HepG2 (cell line): ENCODE measurements around the gene PARP16. TPM values are rescaled to one million over a fixed set of nuclear protein-coding genes. Genes with fewer than 3 reads are reported as not detected.

Source experiments
- CENPX ChIP-seq: sonication (generic); formaldehyde crosslinking; IDR thresholded peaks from 2 replicates; pipeline ENCODE4 v1.9.0; 2021; ENCODE audit warnings: mild to moderate bottlenecking, missing genetic modification reagents, moderate library complexity
- HNF4G ChIP-seq, 2 experiments: sonication (generic) in 1 of 2; formaldehyde crosslinking in 1 of 2; IDR thresholded peaks; 2 replicates each; pipeline versions ENCODE4 v1.4.0 to v1.6.1; 2011 to 2020; ENCODE audit warnings: borderline replicate concordance in 2 of 2, low read depth in 2 of 2, mild to moderate bottlenecking in 2 of 2, low read length in 1 of 2, missing genetic modification reagents in 1 of 2, moderate library complexity in 1 of 2
- IRF2 ChIP-seq: IDR thresholded peaks from 2 replicates; pipeline ENCODE4 v1.6.1; 2018; ENCODE audit warnings: missing genetic modification reagents, missing compliant biosample characterization
- KDM4B ChIP-seq: sonication (generic); formaldehyde crosslinking; IDR thresholded peaks from 2 replicates; pipeline ENCODE4 v1.4.0; 2020; ENCODE audit warnings: missing genetic modification reagents
- MED1 ChIP-seq: sonication (generic); formaldehyde crosslinking; IDR thresholded peaks from 2 replicates; pipeline ENCODE4 v1.4.0; 2020; ENCODE audit warnings: missing genetic modification reagents
- NFKB2 ChIP-seq: sonication (generic); formaldehyde crosslinking; IDR thresholded peaks from 2 replicates; pipeline ENCODE4 v1.4.0; 2020; ENCODE audit warnings: missing genetic modification reagents, borderline replicate concordance
- RARA ChIP-seq: IDR thresholded peaks from 2 replicates; pipeline ENCODE4 v1.6.1; 2016; ENCODE audit warnings: missing genetic modification reagents, missing compliant biosample characterization
- SP5 ChIP-seq: IDR thresholded peaks from 2 replicates; pipeline ENCODE4 v1.6.1; 2016; ENCODE audit warnings: low read depth, borderline replicate concordance
- STAT5B ChIP-seq: sonication (generic); formaldehyde crosslinking; IDR thresholded peaks from 2 replicates; pipeline ENCODE4 v1.4.0; 2020; ENCODE audit warnings: missing genetic modification reagents
- TAF15 ChIP-seq: fragments of 200-400 bp; formaldehyde crosslinking; IDR thresholded peaks from one replicate; pipeline ENCODE4 v1.6.1; 2018; ENCODE audit warnings: mild to moderate bottlenecking, low read depth, low read length; ENCODE audit not compliant: poor library complexity, severe bottlenecking
- ZBTB38 ChIP-seq: sonication (generic); formaldehyde crosslinking; IDR thresholded peaks from 2 replicates; pipeline ENCODE4 v1.5.1; 2020; ENCODE audit warnings: mild to moderate bottlenecking, missing genetic modification reagents
- ZFP62 ChIP-seq: sonication (generic); formaldehyde crosslinking; IDR thresholded peaks from 2 replicates; pipeline ENCODE4 v1.4.0; 2020; ENCODE audit warnings: missing genetic modification reagents
- ZMAT3 ChIP-seq: sonication (generic); formaldehyde crosslinking; conservative IDR thresholded peaks from 2 replicates; pipeline ENCODE4 v1.7.0; 2021; ENCODE audit warnings: missing genetic modification reagents
- ZMAT5 ChIP-seq: sonication (generic); formaldehyde crosslinking; IDR thresholded peaks from 2 replicates; pipeline ENCODE4 v1.5.0; 2020; ENCODE audit warnings: mild to moderate bottlenecking, low read depth, missing genetic modification reagents, borderline replicate concordance
- ZNF335 ChIP-seq: sonication (generic); formaldehyde crosslinking; IDR thresholded peaks from 2 replicates; pipeline ENCODE4 v1.4.0; 2020; ENCODE audit warnings: missing genetic modification reagents
- ZNF33B ChIP-seq: sonication (generic); formaldehyde crosslinking; IDR thresholded peaks from 2 replicates; pipeline ENCODE4 v1.5.1; 2020; ENCODE audit warnings: mild to moderate bottlenecking, missing genetic modification reagents
- ZNF431 ChIP-seq: sonication (generic); formaldehyde crosslinking; IDR thresholded peaks from 2 replicates; pipeline ENCODE4 v1.9.0; 2022; ENCODE audit warnings: missing genetic modification reagents, low read depth, mild to moderate bottlenecking, borderline replicate concordance
- ZNF460 ChIP-seq: sonication (generic); formaldehyde crosslinking; IDR thresholded peaks from 2 replicates; pipeline ENCODE4 v1.5.1; 2020; ENCODE audit warnings: missing genetic modification reagents, mild to moderate bottlenecking, borderline replicate concordance
- ZNF557 ChIP-seq: sonication (generic); formaldehyde crosslinking; IDR thresholded peaks from 2 replicates; pipeline ENCODE4 v1.4.0; 2020; ENCODE audit warnings: missing genetic modification reagents
- ZNF747 ChIP-seq: sonication (generic); formaldehyde crosslinking; IDR thresholded peaks from 2 replicates; pipeline ENCODE4 v1.8.1; 2023; ENCODE audit warnings: missing genetic modification reagents, mild to moderate bottlenecking, borderline replicate concordance
- ZNF773 ChIP-seq: sonication (generic); formaldehyde crosslinking; IDR thresholded peaks from 2 replicates; pipeline ENCODE4 v1.4.0; 2020; ENCODE audit warnings: missing genetic modification reagents, borderline replicate concordance
- ZSCAN21 ChIP-seq: sonication (generic); formaldehyde crosslinking; IDR thresholded peaks from 2 replicates; pipeline ENCODE4 v1.8.0; 2022; ENCODE audit warnings: mild to moderate bottlenecking, missing genetic modification reagents, moderate library complexity, borderline replicate concordance
- polyA plus RNA-seq, 8 experiments: library from polyadenylated mRNA; depleted of rRNA in 3 of 8; stranded (reverse) in 7 of 8; unstranded in 1 of 8; fragments of >200 nt; fragmentation: Illumina TruSeq in 4 of 8; extraction: Trizol in 4 of 8; gene quantifications; 2 replicates each; pipeline versions ENCODE4 v1.2.1 to v1.2.3, GENCODE V29; 2011 to 2016; ENCODE audit warnings: low read depth in 4 of 8, missing spikeins in 1 of 8, mixed read lengths in 1 of 8; ENCODE audit not compliant: insufficient read depth in 1 of 8
- total RNA-seq, 5 experiments: library from RNA; depleted of rRNA; stranded (reverse); fragments of >200 nt; fragmentation: Illumina TruSeq; extraction: Trizol; gene quantifications; 2 replicates each; pipeline ENCODE4 v1.2.3, GENCODE V29; 2016; ENCODE audit warnings: low read depth in 1 of 5
- TF ChIP-seq, protein P1 (sequence below): sonication (generic); formaldehyde crosslinking; IDR thresholded peaks from 2 replicates; pipeline ENCODE4 v1.4.0; 2020; ENCODE audit warnings: mild to moderate bottlenecking, missing genetic modification reagents
- TF ChIP-seq, protein P2 (sequence below): sonication (generic); formaldehyde crosslinking; IDR thresholded peaks from 2 replicates; pipeline ENCODE4 v1.5.0; 2020; ENCODE audit warnings: missing genetic modification reagents, mild to moderate bottlenecking, borderline replicate concordance
- TF ChIP-seq, protein P3 (sequence below): sonication (generic); formaldehyde crosslinking; IDR thresholded peaks from 2 replicates; pipeline ENCODE4 v1.5.1; 2020; ENCODE audit warnings: missing genetic modification reagents, mild to moderate bottlenecking, borderline replicate concordance
- TF ChIP-seq, protein P4 (sequence below): sonication (generic); formaldehyde crosslinking; IDR thresholded peaks from 2 replicates; pipeline ENCODE4 v1.9.0; 2021; ENCODE audit warnings: missing genetic modification reagents, borderline replicate concordance

PARP16 gene
- total and polyA plus RNA-seq, 2 of the 13 experiments (the other 11 are each of a cell fraction or from before 2014, with no cell fraction given): 6.8 to 7.6 TPM

DNA sequence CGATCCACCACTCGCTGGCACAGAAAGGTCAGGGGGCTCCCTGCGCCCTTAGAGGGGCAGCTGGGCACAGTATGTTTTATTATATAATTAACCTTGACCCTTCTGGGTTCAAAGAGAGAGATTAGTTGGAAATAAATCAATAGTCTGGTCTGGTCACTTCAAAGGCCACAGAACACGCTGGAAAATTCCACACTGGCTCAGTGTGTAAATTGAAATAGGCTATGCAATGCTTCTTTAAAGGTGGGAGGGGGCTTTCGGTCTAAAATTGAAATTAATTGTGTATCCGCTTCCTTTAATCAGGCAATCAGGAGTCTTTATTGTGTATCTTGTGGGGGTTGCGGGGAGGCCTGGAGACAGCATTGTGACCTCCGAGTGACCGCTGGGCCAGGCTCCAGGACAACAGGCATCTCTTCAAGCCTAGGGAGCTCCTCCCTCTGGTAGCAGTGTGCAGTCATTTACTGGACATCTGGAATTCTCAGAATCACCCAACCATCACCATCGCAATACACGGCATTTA lies 25.8 kb upstream of the PARP16 start (continued):
- TF ChIP-seq ZNF33B (CRISPR knock-in tag): no peak
- no peak for TF ChIP-seq ZMAT5 (CRISPR knock-in tag)
- no peak for TF ChIP-seq ZSCAN21 (CRISPR knock-in tag)
- peak; percentile 98 for TF ChIP-seq RARA (CRISPR knock-in tag)
- TF ChIP-seq, protein P1, sequence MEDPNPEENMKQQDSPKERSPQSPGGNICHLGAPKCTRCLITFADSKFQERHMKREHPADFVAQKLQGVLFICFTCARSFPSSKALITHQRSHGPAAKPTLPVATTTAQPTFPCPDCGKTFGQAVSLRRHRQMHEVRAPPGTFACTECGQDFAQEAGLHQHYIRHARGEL (CRISPR knock-in tag): no peak
- no peak for TF ChIP-seq NFKB2
- TF ChIP-seq, protein P2, sequence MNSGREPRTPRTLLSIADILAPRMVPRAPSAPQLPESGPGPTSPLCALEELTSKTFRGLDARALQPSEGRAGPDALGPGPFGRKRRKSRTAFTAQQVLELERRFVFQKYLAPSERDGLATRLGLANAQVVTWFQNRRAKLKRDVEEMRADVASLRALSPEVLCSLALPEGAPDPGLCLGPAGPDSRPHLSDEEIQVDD (CRISPR knock-in tag): no peak
- TF ChIP-seq KDM4B (CRISPR knock-in tag): no peak
- no peak for TF ChIP-seq STAT5B
- TF ChIP-seq TAF15: no peak
- TF ChIP-seq CENPX (CRISPR knock-in tag): no peak
- peak; percentile 61; the same call in 1 of the 2 replicates for TF ChIP-seq HNF4G (IDR thresholded peaks at IDR 0.05; ENCODE audit: borderline replicate concordance, low read depth, low read length)
- no peak for TF ChIP-seq HNF4G (CRISPR knock-in tag; IDR thresholded peaks at IDR 0.05; ENCODE audit: borderline replicate concordance, low read depth)
- peak; percentile 42; the same call in 1 of the 2 replicates for TF ChIP-seq ZNF747 (CRISPR knock-in tag)
- TF ChIP-seq SP5 (CRISPR knock-in tag): no peak
- TF ChIP-seq ZNF557 (CRISPR knock-in tag): no peak
- TF ChIP-seq, protein P3, sequence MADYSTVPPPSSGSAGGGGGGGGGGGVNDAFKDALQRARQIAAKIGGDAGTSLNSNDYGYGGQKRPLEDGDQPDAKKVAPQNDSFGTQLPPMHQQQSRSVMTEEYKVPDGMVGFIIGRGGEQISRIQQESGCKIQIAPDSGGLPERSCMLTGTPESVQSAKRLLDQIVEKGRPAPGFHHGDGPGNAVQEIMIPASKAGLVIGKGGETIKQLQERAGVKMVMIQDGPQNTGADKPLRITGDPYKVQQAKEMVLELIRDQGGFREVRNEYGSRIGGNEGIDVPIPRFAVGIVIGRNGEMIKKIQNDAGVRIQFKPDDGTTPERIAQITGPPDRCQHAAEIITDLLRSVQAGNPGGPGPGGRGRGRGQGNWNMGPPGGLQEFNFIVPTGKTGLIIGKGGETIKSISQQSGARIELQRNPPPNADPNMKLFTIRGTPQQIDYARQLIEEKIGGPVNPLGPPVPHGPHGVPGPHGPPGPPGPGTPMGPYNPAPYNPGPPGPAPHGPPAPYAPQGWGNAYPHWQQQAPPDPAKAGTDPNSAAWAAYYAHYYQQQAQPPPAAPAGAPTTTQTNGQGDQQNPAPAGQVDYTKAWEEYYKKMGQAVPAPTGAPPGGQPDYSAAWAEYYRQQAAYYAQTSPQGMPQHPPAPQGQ (CRISPR knock-in tag): no peak
- no peak for TF ChIP-seq ZNF335
- no peak for TF ChIP-seq ZMAT3 (CRISPR knock-in tag)
- no peak for TF ChIP-seq ZNF460
- no peak for TF ChIP-seq MED1 (CRISPR knock-in tag)
- no peak for TF ChIP-seq ZFP62 (CRISPR knock-in tag)
- TF ChIP-seq ZBTB38 (CRISPR knock-in tag): no peak
- TF ChIP-seq ZNF773 (CRISPR knock-in tag): no peak
- no peak for TF ChIP-seq IRF2 (CRISPR knock-in tag)
- TF ChIP-seq, protein P4, sequence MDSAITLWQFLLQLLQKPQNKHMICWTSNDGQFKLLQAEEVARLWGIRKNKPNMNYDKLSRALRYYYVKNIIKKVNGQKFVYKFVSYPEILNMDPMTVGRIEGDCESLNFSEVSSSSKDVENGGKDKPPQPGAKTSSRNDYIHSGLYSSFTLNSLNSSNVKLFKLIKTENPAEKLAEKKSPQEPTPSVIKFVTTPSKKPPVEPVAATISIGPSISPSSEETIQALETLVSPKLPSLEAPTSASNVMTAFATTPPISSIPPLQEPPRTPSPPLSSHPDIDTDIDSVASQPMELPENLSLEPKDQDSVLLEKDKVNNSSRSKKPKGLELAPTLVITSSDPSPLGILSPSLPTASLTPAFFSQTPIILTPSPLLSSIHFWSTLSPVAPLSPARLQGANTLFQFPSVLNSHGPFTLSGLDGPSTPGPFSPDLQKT (CRISPR knock-in tag): no peak
- TF ChIP-seq ZNF431 (CRISPR knock-in tag): no peak
